HUES6 (cell line): ENCODE results near the gene SDF4.

ENCODE experiments used
- H3K27ac ChIP-seq: 2 replicates; pipeline ENCODE4 v1.7.0; 2013; ENCODE audit warnings: low read depth, mild to moderate bottlenecking, low read length, inconsistent platforms
- H3K27me3 ChIP-seq: 2 replicates; pipeline ENCODE4 v1.6.1; 2013; ENCODE audit warnings: low read length; ENCODE audit not compliant: control insufficient read depth, insufficient read depth
- H3K36me3 ChIP-seq: 2 replicates; pipeline ENCODE4 v1.6.1; 2013; ENCODE audit warnings: low read length; ENCODE audit not compliant: control insufficient read depth, insufficient read depth
- H3K4me1 ChIP-seq: 2 replicates; pipeline ENCODE4 v1.6.1; 2013; ENCODE audit warnings: low read length; ENCODE audit not compliant: control insufficient read depth, insufficient read depth
- H3K4me3 ChIP-seq: 2 replicates; pipeline ENCODE4 v1.5.1; 2013; ENCODE audit warnings: low read depth, low read length
- H3K9ac ChIP-seq: one replicate; pipeline ENCODE4 v1.6.1; 2013; ENCODE audit warnings: mild to moderate bottlenecking, low read length
- H3K9me3 ChIP-seq: 2 replicates; pipeline ENCODE4 v1.6.1; 2013; ENCODE audit warnings: low read depth, low read length; ENCODE audit not compliant: control insufficient read depth, insufficient read depth

SDF4 gene

DNA sequence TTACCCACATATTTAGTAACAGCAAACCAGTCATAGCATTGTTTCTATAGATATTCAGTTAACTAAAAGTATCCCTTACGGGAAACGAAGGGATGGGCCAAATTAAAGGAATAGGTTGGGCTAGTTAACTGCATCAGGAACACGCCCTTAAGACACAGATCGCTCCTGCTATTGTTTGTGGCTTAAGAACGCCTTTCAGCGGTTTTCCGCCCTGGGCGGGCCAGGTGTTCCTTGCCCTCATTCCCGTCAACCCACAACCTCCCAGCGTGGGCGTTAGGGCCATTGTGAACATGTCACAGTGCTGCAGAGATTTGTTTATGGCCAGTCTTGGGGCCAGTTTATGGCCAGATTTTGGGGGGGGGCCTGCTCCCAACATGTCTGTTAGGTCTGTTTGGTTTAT lies 40.1 kb downstream of the SDF4 start:
- peaks cover 35% of the 10 kb centered on the region for H3K9me3 ChIP-seq
- no peak overlapping the region for H3K9ac ChIP-seq
- H3K27ac ChIP-seq, result no peak overlapping the region
- no peaks in the 10 kb centered on the region for H3K36me3 ChIP-seq
- H3K27me3 ChIP-seq, result no peaks in the 10 kb centered on the region
- no peaks in the 10 kb centered on the region for H3K4me1 ChIP-seq
- no peak overlapping the region for H3K4me3 ChIP-seq

DNA sequence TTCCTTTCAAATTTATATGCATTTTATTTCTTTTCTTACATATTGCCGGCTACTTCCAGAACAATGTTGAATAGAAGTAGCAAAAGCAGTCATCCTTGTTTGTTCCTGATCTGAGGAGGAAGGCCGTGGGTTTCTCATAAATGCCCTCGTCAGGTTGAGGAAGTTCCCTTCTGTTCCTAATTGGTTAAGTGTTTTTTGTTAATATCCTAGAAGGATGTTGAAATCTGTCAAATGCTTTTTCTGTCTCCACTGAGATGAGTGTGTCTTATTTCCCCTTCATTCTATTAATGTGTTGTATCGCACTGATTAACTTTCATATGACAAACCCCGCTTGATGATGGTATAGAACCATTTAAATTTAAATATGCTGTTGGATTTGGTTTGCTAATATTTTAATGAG lies 42.7 kb downstream of the SDF4 start:
- H3K27me3 ChIP-seq, result no peaks in the 10 kb centered on the region
- H3K36me3 ChIP-seq, result no peaks in the 10 kb centered on the region
- no peak overlapping the region for H3K4me3 ChIP-seq
- peaks cover 24% of the 10 kb centered on the region for H3K9me3 ChIP-seq
- no peak overlapping the region for H3K27ac ChIP-seq
- no peak overlapping the region for H3K9ac ChIP-seq
- H3K4me1 ChIP-seq, result no peaks in the 10 kb centered on the region

GRCh38 chr1:1187938-1188337 lies 43.9 kb downstream of the SDF4 start:
- peaks cover 22% of the 10 kb centered on the region for H3K9me3 ChIP-seq
- H3K27me3 ChIP-seq, result no peaks in the 10 kb centered on the region
- no peak overlapping the region for H3K9ac ChIP-seq
- no peaks in the 10 kb centered on the region for H3K36me3 ChIP-seq
- H3K4me1 ChIP-seq, result no peaks in the 10 kb centered on the region
- no peak overlapping the region for H3K27ac ChIP-seq
- no peak overlapping the region for H3K4me3 ChIP-seq

DNA sequence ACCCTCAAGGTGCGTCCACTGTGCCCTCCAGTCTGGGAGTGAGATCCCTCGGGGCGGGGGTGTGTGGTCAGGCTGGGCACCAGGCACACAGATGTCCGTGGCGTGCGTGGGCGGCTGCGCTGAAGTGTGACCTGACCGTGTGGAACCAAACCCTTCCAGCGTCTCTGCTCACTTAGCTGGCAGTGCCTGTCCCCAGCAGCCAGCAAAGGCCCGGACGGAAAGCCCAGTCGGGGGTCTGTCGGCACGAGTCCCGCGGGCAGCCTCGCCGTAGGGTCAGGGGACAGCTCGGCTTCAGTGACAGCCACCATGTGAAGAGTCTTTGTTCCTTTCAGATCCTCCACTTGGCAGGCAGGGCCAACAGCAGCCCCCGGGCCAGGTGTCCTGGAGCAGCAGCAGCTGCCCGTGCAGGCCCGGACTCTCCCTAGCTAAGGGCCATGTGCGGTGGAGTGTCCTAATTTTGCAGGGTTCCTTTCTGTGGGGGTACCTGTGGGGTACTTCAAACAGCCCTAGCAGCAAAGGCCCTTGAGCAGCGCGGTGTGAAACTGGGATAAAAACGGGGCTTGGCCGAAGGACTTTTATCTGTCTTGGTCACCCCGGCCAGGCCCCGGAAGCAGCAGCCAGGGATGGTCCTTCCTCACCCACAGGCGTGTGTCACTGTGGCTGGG lies 46.6 kb downstream of the SDF4 start:
- no peaks in the 10 kb centered on the region for H3K36me3 ChIP-seq
- no peak overlapping the region for H3K4me3 ChIP-seq
- no peaks in the 10 kb centered on the region for H3K4me1 ChIP-seq
- H3K9me3 ChIP-seq, result no peaks in the 10 kb centered on the region
- no peaks in the 10 kb centered on the region for H3K27me3 ChIP-seq
- no peak overlapping the region for H3K9ac ChIP-seq
- H3K27ac ChIP-seq, result no peak overlapping the region

DNA sequence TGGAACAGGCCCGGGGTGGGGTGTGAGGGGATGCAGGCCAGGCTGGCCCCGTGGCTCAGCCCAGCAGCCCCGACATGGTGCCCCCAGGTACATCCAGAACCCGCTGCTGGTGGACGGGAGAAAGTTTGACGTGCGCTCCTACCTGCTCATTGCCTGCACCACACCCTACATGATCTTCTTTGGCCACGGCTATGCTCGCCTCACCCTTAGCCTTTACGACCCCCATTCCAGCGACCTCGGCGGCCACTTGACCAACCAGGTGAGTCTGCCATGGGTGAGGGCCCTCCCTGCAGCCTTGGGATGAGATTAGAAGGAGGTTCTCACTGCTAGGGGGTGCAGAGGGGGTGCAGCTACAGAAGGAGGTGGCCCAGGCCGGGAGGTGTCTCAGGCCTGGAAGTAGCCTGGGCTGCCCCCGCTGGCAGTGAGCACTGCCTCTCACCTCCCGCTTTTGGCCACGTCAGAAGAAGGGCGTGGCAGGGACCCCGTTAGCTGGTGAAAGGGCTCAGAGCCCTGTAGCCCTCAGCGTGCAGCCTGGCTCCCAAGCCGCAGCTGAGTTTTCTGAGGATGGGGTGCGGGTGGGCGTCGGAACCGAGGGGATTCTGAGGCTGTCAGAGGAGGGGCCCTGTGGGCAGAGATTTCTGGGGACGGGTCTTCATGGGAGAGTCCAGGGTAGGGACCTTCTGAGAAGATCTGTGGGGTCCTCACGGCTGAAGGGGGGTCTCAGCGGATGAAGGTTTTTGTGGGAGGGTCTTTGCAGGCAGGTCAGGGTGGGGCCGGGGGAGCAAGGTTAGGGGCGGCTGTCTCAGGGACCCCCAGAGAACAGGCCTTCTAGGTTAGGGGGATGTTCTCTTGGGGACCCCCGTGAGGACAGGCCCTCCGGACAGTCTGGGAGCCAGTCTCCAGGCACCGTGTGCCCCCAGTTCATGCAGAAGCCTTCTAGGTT lies 47.7 kb downstream of the SDF4 start:
- H3K4me3 ChIP-seq, result no peak overlapping the region
- no peak overlapping the region for H3K27ac ChIP-seq
- no peaks in the 10 kb centered on the region for H3K27me3 ChIP-seq
- no peaks in the 10 kb centered on the region for H3K4me1 ChIP-seq
- no peaks in the 10 kb centered on the region for H3K9me3 ChIP-seq
- no peak overlapping the region for H3K9ac ChIP-seq
- no peaks in the 10 kb centered on the region for H3K36me3 ChIP-seq

DNA sequence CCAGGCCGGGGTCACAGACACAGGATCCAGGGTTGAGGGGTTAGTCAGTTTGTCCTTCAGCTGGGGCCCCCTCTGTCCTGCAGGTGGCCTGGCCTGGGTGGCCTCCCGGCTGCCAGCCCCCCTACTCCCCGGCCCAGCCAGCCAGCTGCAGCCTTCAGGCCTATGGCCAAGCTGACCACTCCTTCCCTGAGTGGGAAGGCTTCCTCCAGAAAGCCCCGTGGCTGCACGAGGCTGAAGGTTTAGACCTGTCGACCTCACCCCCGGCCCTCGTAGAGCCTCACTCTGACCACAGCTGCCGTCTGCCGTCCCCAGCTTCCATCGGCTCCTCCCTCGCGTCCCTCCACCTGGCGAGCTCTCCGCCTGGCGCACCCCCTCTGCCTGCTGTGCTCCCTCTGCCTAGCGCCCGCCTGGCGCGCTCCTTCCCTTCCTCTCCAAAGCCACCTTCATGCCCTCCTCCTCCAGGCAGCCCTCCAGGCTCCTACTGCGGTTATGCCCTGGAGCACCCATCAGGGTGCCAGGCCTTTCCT lies 48.5 kb downstream of the SDF4 start:
- Histone ChIP-seq H3K27me3 (no peaks in the 10 kb centered on the region), H3K4me3 (no peak overlapping the region), H3K36me3 (no peaks in the 10 kb centered on the region), H3K4me1 (no peaks in the 10 kb centered on the region), H3K9me3 (no peaks in the 10 kb centered on the region), H3K27ac (no peak overlapping the region), H3K9ac (no peak overlapping the region)

GRCh38 chr1:1182491-1183220 lies 49.1 kb downstream of the SDF4 start:
- Histone ChIP-seq H3K9me3 (no peaks in the 10 kb centered on the region), H3K4me3 (no peak overlapping the region), H3K9ac (no peak overlapping the region), H3K27ac (no peak overlapping the region), H3K36me3 (no peaks in the 10 kb centered on the region), H3K27me3 (no peaks in the 10 kb centered on the region), H3K4me1 (no peaks in the 10 kb centered on the region)

- H3K9me3 ChIP-seq, result no peaks in the 10 kb centered on the region
- peaks cover under 1% of the 10 kb centered on the region; the same call in 1 of the 2 replicates for H3K4me1 ChIP-seq
- H3K36me3 ChIP-seq, result no peaks in the 10 kb centered on the region
- H3K4me3 ChIP-seq, result no peak overlapping the region
- peaks cover under 1% of the 10 kb centered on the region; the same call in 1 of the 2 replicates for H3K27me3 ChIP-seq
- no peak overlapping the region for H3K27ac ChIP-seq
- H3K9ac ChIP-seq, result no peak overlapping the region
Observed at GRCh38 chr1:1181938-1182410, 49.8 kb downstream of the SDF4 start.

DNA sequence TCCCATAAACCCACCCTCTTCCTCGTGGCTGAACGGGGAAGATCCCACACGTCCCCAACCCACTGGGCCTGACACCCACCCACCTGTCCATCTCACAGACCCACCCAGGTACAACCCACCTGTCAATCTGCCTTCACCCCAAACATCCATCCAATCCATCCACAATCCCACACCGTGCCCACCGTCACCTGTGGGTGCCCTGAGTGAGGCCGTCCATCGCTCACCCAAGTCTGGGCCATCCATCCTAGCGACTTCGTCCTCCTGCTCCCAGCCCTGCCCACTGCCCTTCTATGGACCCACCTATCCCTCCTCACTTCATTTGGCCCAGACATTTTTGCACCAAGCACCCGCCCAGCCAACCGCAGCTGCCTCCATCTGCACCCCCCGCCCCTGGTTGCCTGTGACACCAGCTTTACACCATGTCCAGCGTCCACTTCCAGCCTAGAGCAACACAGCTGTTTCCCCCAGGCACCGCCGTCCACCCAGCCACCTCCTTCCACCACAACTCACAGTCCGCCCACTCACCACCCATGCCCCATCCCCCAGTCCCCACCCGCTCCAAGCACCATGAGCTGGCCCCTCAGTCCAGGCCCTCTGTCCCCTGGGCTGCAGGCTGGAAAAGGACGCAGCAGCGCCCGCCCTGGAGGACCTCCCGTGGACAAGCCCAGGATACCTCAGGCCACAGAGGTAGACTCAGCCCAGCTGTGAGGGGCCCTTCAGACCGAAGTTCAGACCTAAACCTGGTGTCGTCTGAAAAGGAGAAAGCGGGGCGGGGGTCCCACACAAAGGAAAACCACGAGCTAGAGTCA lies 50.5 kb downstream of the SDF4 start:
- Histone ChIP-seq H3K9ac (no peak overlapping the region), H3K9me3 (no peaks in the 10 kb centered on the region), H3K27me3 (peaks cover 5% of the 10 kb centered on the region; the same call in 1 of the 2 replicates), H3K4me1 (peaks cover 6% of the 10 kb centered on the region), H3K4me3 (no peak overlapping the region), H3K27ac (no peak overlapping the region), H3K36me3 (no peaks in the 10 kb centered on the region)
